Fibroblast of pulmonary artery (primary cell): ENCODE data around the gene KPTN.

Source experiments
- DNase-seq: peaks from one replicate; pipeline ENCODE4 v3.0.0-alpha.2; 2010; ENCODE audit warnings: low read depth
- H3K4me3 ChIP-seq: replicated peaks from 2 replicates; pipeline ENCODE4 v1.5.1; 2011; ENCODE audit warnings: low read depth, mild to moderate bottlenecking, control low read depth, low read length, moderate library complexity
- CTCF ChIP-seq: IDR thresholded peaks from 2 replicates; pipeline ENCODE4 v1.5.1; 2011; ENCODE audit warnings: mild to moderate bottlenecking, control low read depth, low read length, inconsistent platforms; ENCODE audit errors: missing control alignments

KPTN gene

GRCh38 chr19:47429140-47429793 lies 54.8 kb downstream of the KPTN start:
- no peak for TF ChIP-seq CTCF
- DNase-seq = no peak
- H3K4me3 ChIP-seq = no peak overlapping the region

DNA sequence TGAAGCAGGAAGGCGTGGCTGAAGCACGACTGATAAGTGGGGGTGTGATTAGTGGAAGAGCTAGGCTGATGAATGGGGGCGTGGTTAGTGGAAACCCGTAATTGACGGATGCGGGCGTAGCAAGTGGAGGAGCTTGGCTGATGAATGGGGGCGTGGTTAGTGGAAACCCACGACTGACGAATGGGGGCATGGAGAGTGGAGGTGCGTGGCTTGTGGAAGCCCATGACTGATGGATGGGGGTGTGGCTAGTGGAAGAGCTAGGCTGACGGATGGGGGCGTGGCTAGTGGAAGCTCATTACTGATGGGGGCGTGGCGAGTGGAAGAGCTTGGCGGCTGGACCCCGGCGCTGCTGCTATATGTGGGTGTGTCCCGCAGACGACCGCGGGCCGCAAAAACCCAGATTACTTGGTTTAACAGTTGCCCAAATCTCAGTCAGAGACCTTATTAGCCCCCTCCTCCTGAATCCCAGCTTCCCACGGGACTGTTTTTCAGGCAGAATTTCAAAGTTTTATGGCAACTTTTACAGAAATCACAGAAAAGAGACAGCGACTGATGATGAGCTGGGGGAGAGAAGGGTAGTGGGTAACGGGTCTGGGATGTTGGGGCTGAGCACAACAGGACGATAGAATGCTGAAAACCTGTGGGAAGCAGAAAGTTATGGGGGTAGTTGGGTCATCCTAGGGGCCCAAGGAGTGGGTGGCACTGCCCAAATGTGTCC lies 55.7 kb downstream of the KPTN start:
- peak; percentile 99 for DNase-seq
- TF ChIP-seq CTCF = no peak
- peak overlapping the region; percentile 42 for H3K4me3 ChIP-seq

DNA sequence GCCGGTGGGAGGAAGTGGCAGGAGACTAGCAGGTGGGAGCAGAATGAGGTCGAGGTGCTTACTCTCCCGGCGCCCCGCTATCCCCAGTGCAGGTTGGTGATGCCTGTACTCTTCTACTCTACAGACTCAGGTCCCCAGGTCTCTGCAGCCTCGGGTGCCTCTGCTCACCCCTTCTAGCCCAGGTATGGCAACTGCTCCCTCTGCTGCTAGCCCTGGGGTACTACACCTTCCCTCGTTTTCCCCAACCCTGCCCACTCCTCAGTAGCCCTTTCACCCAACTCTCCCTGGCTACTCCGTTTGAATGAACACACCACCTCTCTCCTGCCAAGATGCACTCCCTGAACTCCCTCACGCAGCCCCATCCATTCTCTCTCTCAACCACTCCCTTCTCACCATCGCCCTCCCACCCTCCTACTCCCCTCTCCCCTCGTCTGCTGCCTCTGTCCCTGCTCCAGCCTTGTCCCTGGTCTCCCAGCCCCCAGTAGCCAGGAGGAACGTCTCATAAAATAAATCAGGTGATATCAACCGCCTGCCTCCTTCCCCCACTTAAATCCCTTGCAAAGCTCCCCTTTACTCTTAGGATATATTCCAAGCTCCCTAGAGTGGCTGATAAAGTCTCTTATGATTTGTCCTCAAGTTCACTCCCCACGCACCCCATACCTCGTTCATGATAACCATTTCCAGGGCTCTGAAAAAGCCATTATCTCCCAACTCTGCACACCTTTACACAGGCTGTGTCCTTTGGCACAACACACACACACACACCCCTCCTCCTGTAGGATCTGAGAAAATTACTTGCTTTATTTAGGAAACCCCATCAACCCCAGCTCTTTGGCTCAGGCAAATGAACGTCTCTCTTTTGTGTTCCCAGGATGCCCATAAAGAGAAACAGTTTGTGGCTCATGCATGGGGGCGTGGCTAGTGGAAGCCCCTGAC lies 56.5 kb downstream of the KPTN start:
- peak; percentile 94 for TF ChIP-seq CTCF
- DNase-seq = peak; percentile 61
- no peak overlapping the region for H3K4me3 ChIP-seq
